GM12873 (cell line): ENCODE measurements around the gene CDK15.

Source experiments
- TF ChIP-seq, protein P1 (sequence below): IDR thresholded peaks from 2 replicates; pipeline ENCODE4 v1.5.1; 2012; ENCODE audit warnings: low read depth, mild to moderate bottlenecking, moderate library complexity, low read length, control low read depth; ENCODE audit not compliant: insufficient read depth; ENCODE audit errors: missing control alignments

Gene CDK15

DNA sequence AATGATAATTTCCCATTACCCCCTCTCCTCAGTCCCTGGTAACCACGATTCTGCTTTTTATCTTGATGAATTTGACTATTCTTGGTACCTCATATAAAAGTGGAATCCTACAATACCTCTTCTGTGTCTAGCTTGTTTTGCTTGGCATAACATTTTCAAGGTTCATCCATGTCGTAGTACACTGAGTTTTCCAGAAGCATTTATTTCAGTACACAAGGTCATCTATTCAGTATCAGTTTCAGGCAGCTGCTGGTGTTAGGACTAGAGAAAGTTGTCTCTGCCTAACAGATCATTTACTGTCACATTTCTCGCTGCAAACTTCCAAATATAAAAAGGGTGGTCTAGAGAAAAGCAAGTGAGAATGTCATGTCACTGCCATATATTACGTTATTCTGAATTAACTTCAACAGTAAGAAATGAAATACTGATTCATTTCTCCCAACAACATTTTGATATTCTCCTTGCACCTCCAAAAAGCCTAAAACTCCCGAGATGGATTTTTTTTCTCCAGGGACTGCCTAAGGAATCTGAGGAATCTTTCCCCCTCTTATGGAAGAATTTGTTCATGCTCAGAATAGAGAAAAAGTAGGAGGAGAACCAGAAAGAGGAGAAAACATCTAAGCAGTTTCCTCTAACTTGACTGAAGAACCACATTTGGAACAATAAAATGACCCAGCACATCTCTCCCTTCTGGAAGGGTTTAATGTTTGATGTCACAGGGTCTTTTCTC is 36.0 kb downstream of the CDK15 start:
- TF ChIP-seq, protein P1, sequence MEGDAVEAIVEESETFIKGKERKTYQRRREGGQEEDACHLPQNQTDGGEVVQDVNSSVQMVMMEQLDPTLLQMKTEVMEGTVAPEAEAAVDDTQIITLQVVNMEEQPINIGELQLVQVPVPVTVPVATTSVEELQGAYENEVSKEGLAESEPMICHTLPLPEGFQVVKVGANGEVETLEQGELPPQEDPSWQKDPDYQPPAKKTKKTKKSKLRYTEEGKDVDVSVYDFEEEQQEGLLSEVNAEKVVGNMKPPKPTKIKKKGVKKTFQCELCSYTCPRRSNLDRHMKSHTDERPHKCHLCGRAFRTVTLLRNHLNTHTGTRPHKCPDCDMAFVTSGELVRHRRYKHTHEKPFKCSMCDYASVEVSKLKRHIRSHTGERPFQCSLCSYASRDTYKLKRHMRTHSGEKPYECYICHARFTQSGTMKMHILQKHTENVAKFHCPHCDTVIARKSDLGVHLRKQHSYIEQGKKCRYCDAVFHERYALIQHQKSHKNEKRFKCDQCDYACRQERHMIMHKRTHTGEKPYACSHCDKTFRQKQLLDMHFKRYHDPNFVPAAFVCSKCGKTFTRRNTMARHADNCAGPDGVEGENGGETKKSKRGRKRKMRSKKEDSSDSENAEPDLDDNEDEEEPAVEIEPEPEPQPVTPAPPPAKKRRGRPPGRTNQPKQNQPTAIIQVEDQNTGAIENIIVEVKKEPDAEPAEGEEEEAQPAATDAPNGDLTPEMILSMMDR, result no peak

GRCh38 chr2:201847481-201847880 is 41.1 kb downstream of the CDK15 start:
- TF ChIP-seq, protein P1, result no peak

GRCh38 chr2:201852462-201852861 is 46.1 kb downstream of the CDK15 start:
- TF ChIP-seq, protein P1, result no peak

DNA sequence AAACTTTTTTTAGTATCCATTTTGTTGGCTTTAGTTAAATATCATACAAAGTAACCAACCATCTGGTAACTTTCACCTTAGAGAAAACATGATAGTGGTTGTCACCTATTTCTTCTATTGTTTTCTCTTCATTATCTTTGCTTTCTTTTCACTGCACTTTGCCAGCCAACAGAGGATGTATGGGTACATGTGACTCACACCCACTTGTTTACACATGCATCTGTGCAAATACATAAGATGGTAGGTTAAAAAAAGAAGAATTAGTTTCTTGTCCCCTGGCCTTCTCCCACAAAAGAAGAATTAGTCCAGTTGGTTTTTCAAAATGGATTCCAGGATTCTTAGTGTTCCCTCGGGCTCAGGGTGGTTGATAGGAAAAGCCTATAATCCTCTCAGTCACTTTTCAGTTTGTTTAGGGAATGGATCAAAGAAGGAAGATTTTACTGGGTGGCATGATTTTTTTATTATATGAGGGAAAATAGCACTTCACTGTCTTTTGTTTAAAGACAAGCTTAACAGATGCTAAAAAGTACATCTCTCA is 46.6 kb downstream of the CDK15 start:
- TF ChIP-seq, protein P1, result no peak

DNA sequence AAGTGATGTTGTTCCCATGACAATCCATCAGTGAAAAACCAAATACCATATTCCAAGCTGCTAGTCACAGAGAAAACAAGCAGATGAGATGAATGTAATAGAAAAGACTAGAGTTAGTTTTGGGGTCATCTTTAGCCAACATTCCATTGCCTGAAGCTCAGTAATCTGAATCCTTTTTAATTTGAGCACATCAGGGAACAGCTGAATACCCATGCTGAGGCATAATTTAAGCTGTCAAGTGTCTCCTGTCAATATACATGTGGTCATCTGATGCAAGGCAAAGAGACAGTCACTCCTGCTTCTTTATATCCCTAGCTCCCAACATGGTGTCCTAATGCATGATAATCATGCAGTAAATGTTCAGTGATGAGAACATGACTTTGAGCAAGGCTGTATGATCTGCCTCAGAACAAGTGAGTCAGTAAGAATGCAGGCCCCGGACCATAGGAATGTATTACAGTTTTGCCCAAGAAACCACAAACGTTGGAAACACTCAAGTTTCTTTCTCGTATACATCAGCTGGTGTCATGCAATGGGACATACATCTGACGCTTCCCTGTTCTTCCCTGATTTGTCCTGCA is 48.0 kb downstream of the CDK15 start:
- TF ChIP-seq, protein P1, result no peak

DNA sequence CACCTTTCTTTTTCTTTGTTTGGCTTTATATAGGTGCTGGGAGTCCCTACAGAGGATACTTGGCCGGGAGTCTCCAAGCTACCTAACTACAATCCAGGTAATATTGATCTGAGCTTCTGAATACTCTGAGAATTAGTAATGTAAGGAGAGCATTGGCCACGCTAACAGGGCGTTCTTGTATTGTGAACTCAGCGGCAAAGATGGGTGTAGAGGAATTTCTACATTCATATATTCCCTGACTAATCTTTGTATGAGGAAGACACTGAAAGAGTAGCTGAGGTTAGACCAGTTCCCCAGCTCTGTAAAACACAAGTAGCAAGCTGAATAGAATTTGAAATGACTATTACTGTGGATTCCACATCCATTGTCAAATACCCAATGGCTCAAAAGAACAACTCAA is 48.5 kb downstream of the CDK15 start:
- TF ChIP-seq, protein P1, result no peak

DNA sequence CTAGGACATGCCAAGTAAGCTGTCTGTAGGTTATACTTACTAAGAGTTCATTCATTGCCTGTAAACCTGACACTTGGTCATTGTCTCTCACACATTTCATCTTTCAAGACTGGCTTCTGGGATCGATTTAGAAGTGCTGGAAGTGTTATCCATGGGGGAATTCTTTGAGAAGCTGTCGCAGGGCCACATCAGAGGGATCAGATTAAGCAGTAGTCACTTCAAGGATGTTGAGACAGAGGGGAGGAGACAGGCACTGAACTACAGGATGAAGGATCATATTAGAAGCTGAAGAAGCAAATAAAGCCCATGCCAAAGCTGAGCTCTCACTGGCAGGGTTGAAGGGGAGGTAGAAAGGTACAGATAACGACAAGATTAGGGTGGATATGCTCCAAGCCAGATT is 49.0 kb downstream of the CDK15 start:
- TF ChIP-seq, protein P1, result no peak
